ENCODE results near the gene GRB2.

GRCh38 chr17:75345514-75346167 is 59.8 kb downstream of the GRB2 start:
- TF ChIP-seq, protein P1, sequence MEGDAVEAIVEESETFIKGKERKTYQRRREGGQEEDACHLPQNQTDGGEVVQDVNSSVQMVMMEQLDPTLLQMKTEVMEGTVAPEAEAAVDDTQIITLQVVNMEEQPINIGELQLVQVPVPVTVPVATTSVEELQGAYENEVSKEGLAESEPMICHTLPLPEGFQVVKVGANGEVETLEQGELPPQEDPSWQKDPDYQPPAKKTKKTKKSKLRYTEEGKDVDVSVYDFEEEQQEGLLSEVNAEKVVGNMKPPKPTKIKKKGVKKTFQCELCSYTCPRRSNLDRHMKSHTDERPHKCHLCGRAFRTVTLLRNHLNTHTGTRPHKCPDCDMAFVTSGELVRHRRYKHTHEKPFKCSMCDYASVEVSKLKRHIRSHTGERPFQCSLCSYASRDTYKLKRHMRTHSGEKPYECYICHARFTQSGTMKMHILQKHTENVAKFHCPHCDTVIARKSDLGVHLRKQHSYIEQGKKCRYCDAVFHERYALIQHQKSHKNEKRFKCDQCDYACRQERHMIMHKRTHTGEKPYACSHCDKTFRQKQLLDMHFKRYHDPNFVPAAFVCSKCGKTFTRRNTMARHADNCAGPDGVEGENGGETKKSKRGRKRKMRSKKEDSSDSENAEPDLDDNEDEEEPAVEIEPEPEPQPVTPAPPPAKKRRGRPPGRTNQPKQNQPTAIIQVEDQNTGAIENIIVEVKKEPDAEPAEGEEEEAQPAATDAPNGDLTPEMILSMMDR (IDR thresholded peaks at IDR 0.05; ENCODE audit: insufficient read depth, low read length) = no peak
- TF ChIP-seq, protein P2, sequence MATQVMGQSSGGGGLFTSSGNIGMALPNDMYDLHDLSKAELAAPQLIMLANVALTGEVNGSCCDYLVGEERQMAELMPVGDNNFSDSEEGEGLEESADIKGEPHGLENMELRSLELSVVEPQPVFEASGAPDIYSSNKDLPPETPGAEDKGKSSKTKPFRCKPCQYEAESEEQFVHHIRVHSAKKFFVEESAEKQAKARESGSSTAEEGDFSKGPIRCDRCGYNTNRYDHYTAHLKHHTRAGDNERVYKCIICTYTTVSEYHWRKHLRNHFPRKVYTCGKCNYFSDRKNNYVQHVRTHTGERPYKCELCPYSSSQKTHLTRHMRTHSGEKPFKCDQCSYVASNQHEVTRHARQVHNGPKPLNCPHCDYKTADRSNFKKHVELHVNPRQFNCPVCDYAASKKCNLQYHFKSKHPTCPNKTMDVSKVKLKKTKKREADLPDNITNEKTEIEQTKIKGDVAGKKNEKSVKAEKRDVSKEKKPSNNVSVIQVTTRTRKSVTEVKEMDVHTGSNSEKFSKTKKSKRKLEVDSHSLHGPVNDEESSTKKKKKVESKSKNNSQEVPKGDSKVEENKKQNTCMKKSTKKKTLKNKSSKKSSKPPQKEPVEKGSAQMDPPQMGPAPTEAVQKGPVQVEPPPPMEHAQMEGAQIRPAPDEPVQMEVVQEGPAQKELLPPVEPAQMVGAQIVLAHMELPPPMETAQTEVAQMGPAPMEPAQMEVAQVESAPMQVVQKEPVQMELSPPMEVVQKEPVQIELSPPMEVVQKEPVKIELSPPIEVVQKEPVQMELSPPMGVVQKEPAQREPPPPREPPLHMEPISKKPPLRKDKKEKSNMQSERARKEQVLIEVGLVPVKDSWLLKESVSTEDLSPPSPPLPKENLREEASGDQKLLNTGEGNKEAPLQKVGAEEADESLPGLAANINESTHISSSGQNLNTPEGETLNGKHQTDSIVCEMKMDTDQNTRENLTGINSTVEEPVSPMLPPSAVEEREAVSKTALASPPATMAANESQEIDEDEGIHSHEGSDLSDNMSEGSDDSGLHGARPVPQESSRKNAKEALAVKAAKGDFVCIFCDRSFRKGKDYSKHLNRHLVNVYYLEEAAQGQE (IDR thresholded peaks at IDR 0.05; ENCODE audit: insufficient replicate concordance, low read depth) = no peak
- TF ChIP-seq GABPA (IDR thresholded peaks at IDR 0.05; ENCODE audit: low read depth) = no peak
- TF ChIP-seq POLR2AphosphoS5 (IDR thresholded peaks at IDR 0.05; ENCODE audit: low read depth) = no peak
- TF ChIP-seq SPI1 (IDR thresholded peaks at IDR 0.05; ENCODE audit: borderline replicate concordance, low read depth) = peak; percentile 69; the same call in 1 of the 2 replicates
